Parathyroid adenoma (tissue), 2 donors: ENCODE measurements around the gene PPARD.

Source experiments
- H2AFZ ChIP-seq: fragments of 300-600 bp; sonication (generic); one replicate; pipeline ENCODE4 v1.7.0; 2017; ENCODE audit warnings: antibody characterized with exemption, mild to moderate bottlenecking
- H3K27ac ChIP-seq: fragments of 300-600 bp; sonication (generic); one replicate; pipeline ENCODE4 v1.7.0; 2017
- H3K27me3 ChIP-seq: fragments of 300-600 bp; sonication (generic); one replicate; pipeline ENCODE4 v1.7.0; 2017; ENCODE audit warnings: low read length; ENCODE audit not compliant: control insufficient read depth, insufficient read depth
- H3K36me3 ChIP-seq: fragments of 300-600 bp; sonication (generic); one replicate; pipeline ENCODE4 v1.7.0; 2017; ENCODE audit warnings: low read length; ENCODE audit not compliant: control insufficient read depth, insufficient read depth
- H3K4me1 ChIP-seq: fragments of 300-600 bp; sonication (generic); one replicate; pipeline ENCODE4 v1.7.0; 2017; ENCODE audit warnings: control low read depth
- H3K4me2 ChIP-seq: fragments of 300-600 bp; sonication (generic); one replicate; pipeline ENCODE4 v1.7.0; 2017; ENCODE audit warnings: low read length
- H3K4me3 ChIP-seq: fragments of 300-600 bp; sonication (generic); one replicate; pipeline ENCODE4 v1.7.0; 2017; ENCODE audit warnings: low read depth, low read length
- H3K79me2 ChIP-seq: fragments of 300-600 bp; sonication (generic); one replicate; pipeline ENCODE4 v1.7.0; 2017; ENCODE audit warnings: control low read depth
- H3K9ac ChIP-seq: fragments of 300-600 bp; sonication (generic); one replicate; pipeline ENCODE4 v1.7.0; 2017; ENCODE audit warnings: mild to moderate bottlenecking
- H3K9me3 ChIP-seq: fragments of 300-600 bp; sonication (generic); one replicate; pipeline ENCODE4 v1.7.0; 2017; ENCODE audit warnings: low read length; ENCODE audit not compliant: control insufficient read depth
- CTCF ChIP-seq: fragments of 300-600 bp; sonication (generic); IDR thresholded peaks from one replicate; pipeline ENCODE4 v1.7.0; 2017; ENCODE audit warnings: antibody characterized with exemption, mild to moderate bottlenecking
- donor health status: primary hyperparathyroidism.

The PPARD gene

DNA sequence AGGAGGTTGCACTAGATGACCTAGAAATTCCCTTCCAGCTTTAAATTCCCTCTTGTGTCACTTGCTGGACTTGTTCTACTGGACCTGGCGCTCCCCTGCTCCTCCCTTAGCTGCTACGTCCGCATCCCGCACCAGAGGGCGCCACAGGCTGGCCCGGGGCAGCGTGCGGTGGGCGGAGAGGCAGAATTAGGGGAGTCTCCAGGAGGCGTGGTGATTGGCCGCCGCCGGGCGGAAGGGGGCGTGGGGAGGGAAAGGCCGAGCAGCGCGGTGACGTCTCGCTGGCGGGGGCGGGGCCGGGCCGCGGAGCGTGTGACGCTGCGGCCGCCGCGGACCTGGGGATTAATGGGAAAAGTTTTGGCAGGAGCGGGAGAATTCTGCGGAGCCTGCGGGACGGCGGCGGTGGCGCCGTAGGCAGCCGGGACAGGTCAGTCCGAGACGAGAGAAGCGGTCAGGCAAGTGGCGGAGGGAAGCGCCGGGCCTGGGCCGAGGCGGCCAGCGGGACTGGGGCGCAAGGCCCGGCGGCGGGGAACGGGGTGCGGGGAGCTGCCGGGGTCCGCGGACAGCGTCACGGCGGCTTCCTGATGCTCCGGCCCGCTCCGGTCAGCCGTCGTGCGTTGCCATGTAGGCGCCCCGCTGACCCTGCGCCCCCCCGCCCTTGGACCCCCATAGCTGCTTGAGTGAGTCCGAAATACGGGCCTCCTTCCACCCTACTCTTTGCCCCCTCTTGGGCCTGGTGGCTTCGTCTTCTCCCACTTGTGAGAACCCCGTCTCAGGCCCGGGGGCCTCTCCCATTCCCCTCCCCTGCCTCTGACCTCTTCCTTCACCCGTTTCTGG, at the start of gene PPARD:
Gene PPARD (plus strand): TSS at position 301 of the 834 bp plus-strand sequence. CDS start 68,530 bp downstream, outside the sequence.
- TF ChIP-seq CTCF: peak; percentile 100

GRCh38 chr6:35293681-35294080, 48.7 kb upstream of the PPARD start:
- no peak overlapping the region for H2AFZ ChIP-seq
- no peak overlapping the region for H3K4me3 ChIP-seq
- no peak overlapping the region for H3K4me2 ChIP-seq
- no peaks in the 10 kb centered on the region for H3K36me3 ChIP-seq
- TF ChIP-seq CTCF: no peak
- H3K79me2 ChIP-seq: no peaks in the 10 kb centered on the region
- no peak overlapping the region for H3K27ac ChIP-seq
- no peaks in the 10 kb centered on the region for H3K27me3 ChIP-seq
- H3K4me1 ChIP-seq: peaks cover 16% of the 10 kb centered on the region
- no peaks in the 10 kb centered on the region for H3K9me3 ChIP-seq
- no peak overlapping the region for H3K9ac ChIP-seq

More for the DNA sequence above, at the start of gene PPARD:
- Histone ChIP-seq H3K36me3 (no peaks in the 10 kb centered on the region), H3K79me2 (peaks cover 10% of the 10 kb centered on the region), H2AFZ (peak within 1 kb of the TSS; percentile 68), H3K4me2 (peak within 1 kb of the TSS; percentile 84), H3K4me1 (peaks cover 30% of the 10 kb centered on the region), H3K9ac (peak within 1 kb of the TSS; percentile 16), H3K27ac (peak within 1 kb of the TSS; percentile 64), H3K4me3 (peak within 1 kb of the TSS; percentile 66), H3K27me3 (no peaks in the 10 kb centered on the region), H3K9me3 (no peaks in the 10 kb centered on the region)

GRCh38 chr6:35294308-35294945, 47.9 kb upstream of the PPARD start:
- Histone ChIP-seq H3K79me2 (no peaks in the 10 kb centered on the region), H3K36me3 (no peaks in the 10 kb centered on the region), H3K27ac (no peak overlapping the region), H2AFZ (no peak overlapping the region), H3K4me3 (no peak overlapping the region), H3K9ac (no peak overlapping the region), H3K4me2 (no peak overlapping the region), H3K9me3 (no peaks in the 10 kb centered on the region), H3K4me1 (peaks cover 15% of the 10 kb centered on the region), H3K27me3 (no peaks in the 10 kb centered on the region)
- TF ChIP-seq CTCF: peak; percentile 41

DNA sequence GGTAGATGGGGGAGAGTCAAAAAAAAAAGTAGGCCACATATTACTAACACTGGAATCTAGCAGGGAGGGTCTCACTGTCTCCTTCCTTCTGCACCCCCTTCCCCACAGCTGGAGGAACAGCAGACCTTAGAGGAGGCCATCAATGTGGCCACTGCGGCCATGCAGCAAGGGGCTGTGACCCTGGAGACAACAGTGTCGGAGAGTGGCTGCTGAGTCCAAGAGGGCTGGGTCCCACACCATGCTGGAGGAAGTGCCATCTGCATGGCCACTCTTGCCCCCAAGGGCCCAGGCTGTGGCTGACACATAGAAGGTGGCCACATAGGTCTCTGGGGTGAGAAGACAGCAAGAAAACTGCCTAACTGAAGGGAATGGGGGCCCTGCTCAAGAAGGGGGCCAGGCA, 47.3 kb upstream of the PPARD start:
- H3K79me2 ChIP-seq: no peaks in the 10 kb centered on the region
- H3K9me3 ChIP-seq: no peaks in the 10 kb centered on the region
- no peak overlapping the region for H3K4me2 ChIP-seq
- H3K27ac ChIP-seq: no peak overlapping the region
- no peak overlapping the region for H3K9ac ChIP-seq
- no peak overlapping the region for H3K4me3 ChIP-seq
- no peak for TF ChIP-seq CTCF
- H2AFZ ChIP-seq: no peak overlapping the region
- H3K36me3 ChIP-seq: no peaks in the 10 kb centered on the region
- H3K27me3 ChIP-seq: no peaks in the 10 kb centered on the region
- peaks cover 9% of the 10 kb centered on the region for H3K4me1 ChIP-seq
